Eye (tissue), 1 donor: ENCODE measurements around the gene DNAJB9.

ENCODE experiments used
- DNase-seq: peaks from one replicate; pipeline ENCODE4 v3.0.0-alpha.2; 2015

Gene DNAJB9

DNA sequence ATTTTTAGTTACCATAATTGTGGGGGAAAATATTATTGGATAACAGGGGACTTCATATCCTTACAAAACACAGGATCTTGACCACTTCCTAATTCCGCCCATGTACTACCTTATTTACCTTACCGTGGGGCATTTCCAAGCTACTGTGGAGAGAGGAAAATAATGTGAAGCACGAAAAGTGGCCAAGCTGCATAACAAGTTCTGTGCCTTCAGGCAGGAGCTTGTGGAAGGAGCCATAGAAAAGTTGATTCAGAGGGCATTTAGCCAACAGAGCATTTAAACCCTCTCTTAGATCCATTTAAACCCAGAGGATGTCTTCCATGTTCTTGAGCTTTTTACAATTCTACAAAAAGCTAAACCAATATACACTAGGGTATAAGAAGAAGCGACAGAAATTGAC is 41.6 kb downstream of the DNAJB9 start:
- DNase-seq = no peak

DNA sequence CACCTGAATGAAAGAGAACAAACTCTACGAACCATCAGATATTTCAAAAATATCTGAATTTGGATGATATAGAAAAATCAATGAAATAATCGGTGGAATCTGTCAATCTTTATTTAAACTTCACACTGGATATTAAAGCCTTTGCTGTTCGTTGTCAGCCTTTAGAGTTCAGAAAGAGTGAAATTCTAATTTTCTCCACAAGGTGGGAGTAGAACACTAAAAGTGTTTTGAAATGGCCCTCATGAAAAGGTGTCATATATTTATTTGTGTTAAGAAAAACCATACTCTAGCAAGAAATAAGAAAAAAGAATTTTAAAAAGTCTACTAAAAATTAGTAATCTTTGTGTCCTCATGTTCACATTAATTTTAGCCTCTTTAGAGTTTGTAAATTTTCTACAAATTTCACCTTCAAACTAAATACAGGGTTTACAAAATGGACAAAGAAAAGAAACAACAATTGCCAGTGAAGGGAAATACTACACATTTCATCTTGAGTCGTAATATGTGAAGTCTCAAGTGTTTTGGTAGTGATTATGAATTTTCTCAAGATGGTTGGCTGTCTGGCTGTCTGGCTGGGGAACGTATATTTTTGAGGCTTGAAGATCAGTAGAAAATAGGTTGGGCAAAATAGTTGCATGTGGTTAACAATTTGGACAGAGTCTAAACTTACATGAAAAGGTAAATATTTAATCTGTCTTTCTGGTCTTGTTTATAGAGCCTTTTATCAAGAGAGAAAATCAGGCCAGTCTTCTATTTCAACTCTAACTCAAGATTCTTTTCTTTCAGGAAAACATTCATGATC is 43.7 kb downstream of the DNAJB9 start:
- peak; percentile 92 for DNase-seq

DNA sequence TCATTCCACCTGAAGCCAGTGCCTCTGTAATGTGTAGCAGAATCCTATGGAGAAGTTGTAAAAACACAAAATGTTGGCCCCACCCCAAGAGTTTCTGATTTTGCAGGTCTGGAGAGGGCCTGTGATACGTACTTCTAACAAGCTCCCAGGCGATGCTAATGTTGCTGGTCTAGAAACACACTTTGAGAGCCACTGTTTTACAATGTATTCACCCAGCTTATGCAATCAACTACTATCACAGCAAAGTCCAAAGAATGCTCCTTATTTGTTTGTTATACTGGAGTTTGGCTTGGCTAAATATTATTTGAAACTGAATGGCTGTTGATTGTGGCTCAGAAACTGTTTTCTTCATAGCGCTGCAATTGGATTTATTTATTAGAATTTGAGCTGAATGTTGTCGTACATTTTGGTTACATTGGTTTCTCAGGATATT is 44.3 kb downstream of the DNAJB9 start:
- peak; percentile 58 for DNase-seq

DNA sequence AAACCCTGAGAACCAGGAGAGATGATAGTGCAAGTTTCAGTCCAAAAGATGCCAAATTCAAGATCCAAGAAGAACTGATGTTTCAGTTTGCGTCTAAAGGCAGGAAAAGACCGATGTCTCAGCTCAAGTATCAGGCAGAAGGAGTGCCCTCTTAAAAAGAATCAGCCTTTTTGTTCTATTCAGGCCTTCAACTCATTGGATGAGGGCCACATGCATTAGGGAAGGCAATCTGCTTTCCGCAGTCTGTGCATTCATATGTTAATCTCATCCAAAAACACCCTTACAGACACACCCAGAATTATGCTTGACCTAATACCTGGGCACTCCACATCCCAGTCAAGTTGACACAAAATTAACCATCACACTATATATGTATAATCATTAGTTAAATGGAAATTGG is 45.2 kb downstream of the DNAJB9 start:
- no peak for DNase-seq

DNA sequence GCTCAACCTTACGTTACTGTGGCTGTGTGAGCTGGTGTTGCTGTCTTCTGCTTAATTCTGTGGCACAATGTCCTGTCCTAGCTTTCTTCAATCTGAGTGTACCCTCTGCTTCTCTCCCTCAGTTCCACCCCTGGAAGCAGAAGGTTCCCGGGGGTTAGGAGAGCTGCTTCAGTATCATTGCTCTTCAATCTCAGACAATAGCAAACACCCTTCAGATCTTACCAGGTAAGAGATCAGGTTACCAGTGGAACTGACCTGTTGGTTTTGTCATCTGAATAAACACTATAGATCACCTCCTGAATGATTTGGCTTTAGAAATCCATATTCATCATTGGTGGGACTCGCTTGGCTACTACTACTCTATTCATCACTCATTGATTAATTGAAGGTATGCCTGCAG is 48.4 kb downstream of the DNAJB9 start:
- no peak for DNase-seq

DNA sequence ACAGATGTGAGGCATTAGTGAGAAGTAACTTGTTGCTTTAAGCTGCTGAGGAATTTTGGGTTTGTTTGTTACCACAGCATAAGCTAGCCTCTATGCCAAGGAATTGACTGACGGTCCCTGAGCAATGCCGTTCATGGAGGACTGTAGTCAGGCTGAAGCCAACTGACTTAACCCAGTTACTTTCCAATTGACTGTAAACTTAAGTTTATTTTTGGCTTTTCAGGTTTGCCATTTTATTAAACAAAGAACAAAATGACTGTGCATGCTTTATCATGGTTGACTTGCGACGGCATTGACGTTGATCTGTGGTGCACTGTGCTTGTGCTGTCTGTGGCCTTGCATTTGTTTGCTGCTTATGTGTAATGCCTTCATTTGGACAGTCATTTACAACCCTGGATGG is 53.5 kb downstream of the DNAJB9 start:
- DNase-seq = no peak
